DND-41 (cell line): ENCODE measurements around the gene APMAP.

ENCODE experiments used
- ATAC-seq: fragments of 200-7000 bp; cut with Tn5 transposase; 3 replicates; pipeline ENCODE4 v1.9.1; 2021; ENCODE audit warnings: low read depth; ENCODE audit not compliant: insufficient read depth
- DNase-seq: peaks from one replicate; pipeline ENCODE4 v3.0.0-alpha.2; 2020
- H2AFZ ChIP-seq: 2 replicates; pipeline ENCODE4 v1.6.0; 2012; ENCODE audit warnings: low read depth, low read length
- H3K27ac ChIP-seq: 2 replicates; pipeline ENCODE4 v1.5.1; 2012; ENCODE audit warnings: low read length, inconsistent platforms
- H3K27me3 ChIP-seq: fragments of 200-600 bp; sonication (generic); 2 replicates; pipeline ENCODE4 v1.6.0; 2012; ENCODE audit warnings: low read length, mild to moderate bottlenecking, inconsistent platforms; ENCODE audit not compliant: insufficient read depth, poor library complexity
- H3K36me3 ChIP-seq: 2 replicates; pipeline ENCODE4 v1.5.1; 2012; ENCODE audit warnings: low read length, inconsistent platforms; ENCODE audit not compliant: insufficient read depth
- H3K4me1 ChIP-seq: 2 replicates; pipeline ENCODE4 v1.5.1; 2012; ENCODE audit warnings: mild to moderate bottlenecking, low read length; ENCODE audit not compliant: insufficient read depth
- H3K4me2 ChIP-seq: 2 replicates; pipeline ENCODE4 v1.6.0; 2012; ENCODE audit warnings: mild to moderate bottlenecking, moderate library complexity, low read length, inconsistent platforms; ENCODE audit not compliant: insufficient read depth
- H3K4me3 ChIP-seq, 2 experiments: fragments of 200-600 bp in 1 of 2; shearing (Covaris generic) in 1 of 2; 2 replicates each; pipeline ENCODE4 v1.5.1; 2012 to 2016; ENCODE audit warnings: inconsistent platforms in 2 of 2, low read length in 2 of 2, mild to moderate bottlenecking in 2 of 2, low read depth in 1 of 2, moderate library complexity in 1 of 2
- H3K79me2 ChIP-seq: 2 replicates; pipeline ENCODE4 v1.6.0; 2012; ENCODE audit warnings: low read length, inconsistent platforms; ENCODE audit not compliant: insufficient read depth
- H3K9ac ChIP-seq: 2 replicates; pipeline ENCODE4 v1.6.0; 2012; ENCODE audit warnings: low read depth, mild to moderate bottlenecking, inconsistent platforms, low read length, moderate library complexity
- H3K9me3 ChIP-seq: 2 replicates; pipeline ENCODE4 v1.5.1; 2012; ENCODE audit warnings: low read length, moderate library complexity, mild to moderate bottlenecking, inconsistent platforms; ENCODE audit not compliant: insufficient read depth, severe bottlenecking
- H4K20me1 ChIP-seq: 2 replicates; pipeline ENCODE4 v1.6.0; 2012; ENCODE audit warnings: low read length; ENCODE audit not compliant: insufficient read depth
- CTCF ChIP-seq: IDR thresholded peaks from 2 replicates; pipeline ENCODE4 v1.5.1; 2012; ENCODE audit warnings: borderline replicate concordance, low read length, moderate library complexity, mild to moderate bottlenecking; ENCODE audit not compliant: poor library complexity, severe bottlenecking; ENCODE audit errors: extremely low read depth
- EZH2 ChIP-seq: IDR thresholded peaks from 3 replicates; pipeline ENCODE4 v1.6.1; 2012; ENCODE audit warnings: borderline replicate concordance, low read depth, mild to moderate bottlenecking, moderate library complexity, low read length, inconsistent platforms; ENCODE audit not compliant: severe bottlenecking

Gene APMAP

GRCh38 chr20:24965065-24965919 is 27.3 kb downstream of the APMAP start:
- Histone ChIP-seq H3K79me2 (no peaks in the 10 kb centered on the region), H3K9me3 (no peaks in the 10 kb centered on the region), H3K27ac (no peak overlapping the region), H3K27me3 (no peaks in the 10 kb centered on the region), H2AFZ (no peak overlapping the region), H3K4me1 (no peaks in the 10 kb centered on the region), H3K4me2 (no peak overlapping the region), H3K9ac (no peak overlapping the region), H3K4me3 (no peak overlapping the region), H4K20me1 (0 out of 2 replicates have a peak, but pooled peaks cover 5% of the 10 kb centered on the region), H3K36me3 (peaks cover 94% of the 10 kb centered on the region)
- DNase-seq (peak; percentile 2), ATAC-seq (no peak)
- TF ChIP-seq CTCF (no peak), EZH2 (no peak)

GRCh38 chr20:24964506-24964840 is 28.1 kb downstream of the APMAP start:
- Histone ChIP-seq H2AFZ (no peak overlapping the region), H3K79me2 (no peaks in the 10 kb centered on the region), H3K9me3 (no peaks in the 10 kb centered on the region), H3K9ac (no peak overlapping the region), H3K27ac (no peak overlapping the region), H3K4me2 (no peak overlapping the region), H4K20me1 (0 out of 2 replicates have a peak, but pooled peaks cover 5% of the 10 kb centered on the region), H3K27me3 (no peaks in the 10 kb centered on the region), H3K4me3 (no peak overlapping the region), H3K36me3 (peaks cover 94% of the 10 kb centered on the region), H3K4me1 (no peaks in the 10 kb centered on the region)
- DNase-seq (no peak), ATAC-seq (no peak)
- TF ChIP-seq CTCF (no peak), EZH2 (no peak)

- ATAC-seq = no peak
- H3K4me2 ChIP-seq = no peak overlapping the region
- no peak overlapping the region for H3K9ac ChIP-seq
- H2AFZ ChIP-seq = no peak overlapping the region
- H3K4me3 ChIP-seq = no peak overlapping the region
- TF ChIP-seq CTCF = no peak
- TF ChIP-seq EZH2 = no peak
- no peaks in the 10 kb centered on the region for H3K79me2 ChIP-seq
- DNase-seq = peak; percentile 2
- H3K9me3 ChIP-seq = no peaks in the 10 kb centered on the region
- peaks cover 92% of the 10 kb centered on the region for H3K36me3 ChIP-seq
- no peaks in the 10 kb centered on the region for H3K27me3 ChIP-seq
- H3K4me1 ChIP-seq = no peaks in the 10 kb centered on the region
- 0 out of 2 replicates have a peak, but pooled peaks cover 5% of the 10 kb centered on the region for H4K20me1 ChIP-seq
- H3K27ac ChIP-seq = no peak overlapping the region
These were observed 28.7 kb downstream of the APMAP start for GRCh38 chr20:24963672-24964505.
